NCI-H1048 (cell line): ENCODE results near the gene DCLK2.

Experiments used
- DNase-seq: peaks from one replicate; lab custom pipeline; 2025; lab: John Stamatoyannopoulos, UW

DCLK2 gene

DNA sequence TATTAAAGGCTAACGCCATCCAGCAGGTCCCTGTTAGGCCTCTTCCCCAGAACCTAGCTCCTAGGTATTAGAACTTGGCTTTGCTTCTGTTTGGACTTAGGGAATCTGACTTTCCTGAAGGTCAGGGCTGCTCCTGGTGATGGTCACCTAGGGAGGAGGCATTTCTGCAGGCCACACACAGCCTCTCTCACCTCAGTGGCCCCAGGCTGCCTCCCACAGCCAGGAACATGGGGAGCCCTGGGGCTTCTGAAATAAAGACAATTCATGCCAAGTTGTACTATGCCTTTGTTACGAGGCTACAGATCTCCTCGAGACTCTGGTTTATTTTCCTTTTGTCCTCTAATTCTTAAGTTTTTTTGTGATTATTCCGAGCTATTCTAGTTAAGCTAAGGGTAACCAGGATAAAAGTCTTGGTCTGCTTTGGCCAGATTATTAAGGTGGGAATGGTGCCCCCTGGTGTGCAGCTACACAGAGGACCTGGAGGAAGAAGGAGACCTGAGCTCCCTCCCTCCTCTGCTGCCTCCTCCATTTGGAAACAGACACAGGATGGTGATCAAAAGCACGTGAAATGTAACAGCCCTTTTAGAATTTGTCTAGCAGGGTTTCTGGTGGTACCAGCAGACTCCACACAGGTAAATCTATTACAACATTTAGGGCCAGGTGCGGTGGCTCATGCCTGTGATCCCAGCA lies 131.0 kb downstream of the DCLK2 start:
- DNase-seq, result peak; percentile 2

DNA sequence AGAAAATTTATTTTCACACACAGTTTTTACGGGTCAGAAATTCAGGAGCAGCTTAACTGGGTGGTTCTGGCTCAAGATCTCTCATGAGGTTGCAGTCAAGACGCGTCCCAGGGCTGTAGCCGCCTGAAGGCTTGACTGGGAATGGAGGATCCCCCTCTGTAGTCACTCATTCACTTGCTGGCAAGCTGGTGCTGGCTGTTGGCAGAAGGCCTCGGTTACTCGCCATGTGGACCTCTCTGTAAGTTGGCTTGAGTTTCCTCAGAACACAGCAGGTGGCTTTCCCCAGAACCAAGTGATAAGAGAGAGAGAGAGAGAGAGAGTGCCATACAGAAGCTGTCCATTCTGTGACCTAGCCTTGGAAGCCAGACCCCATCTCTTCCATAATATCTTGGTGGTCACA lies 132.8 kb downstream of the DCLK2 start:
- DNase-seq, result no peak

DNA sequence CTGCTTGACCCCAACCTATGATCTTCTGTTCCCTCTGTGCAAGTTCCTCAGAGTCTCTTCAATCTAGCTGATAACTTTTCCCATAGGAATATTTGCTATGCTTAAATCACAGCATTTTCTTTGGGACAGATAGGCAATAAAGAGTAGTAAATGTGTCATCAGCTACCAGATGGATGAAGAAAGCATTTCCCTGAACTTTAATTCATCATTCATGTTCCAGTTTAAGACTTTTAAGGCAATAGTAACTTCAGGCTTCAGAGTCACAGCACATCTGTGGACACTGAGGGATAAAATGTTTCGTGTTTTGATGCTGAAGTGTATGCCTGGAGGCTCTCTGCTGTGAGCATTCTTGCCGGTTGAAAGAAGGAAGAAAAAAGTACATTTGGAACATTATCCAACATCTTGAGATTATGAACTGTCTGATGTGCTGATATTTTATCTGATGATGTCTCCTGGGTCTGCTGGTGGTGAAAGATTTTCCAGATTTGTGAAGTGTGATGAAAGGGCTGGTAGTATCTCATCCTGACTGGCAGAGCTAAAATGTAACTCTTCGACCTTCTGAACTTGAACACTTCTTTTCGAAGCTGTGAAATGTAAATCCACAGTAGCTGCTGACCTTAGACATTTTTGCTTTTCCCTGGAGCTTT lies 133.7 kb downstream of the DCLK2 start:
- DNase-seq, result no peak

DNA sequence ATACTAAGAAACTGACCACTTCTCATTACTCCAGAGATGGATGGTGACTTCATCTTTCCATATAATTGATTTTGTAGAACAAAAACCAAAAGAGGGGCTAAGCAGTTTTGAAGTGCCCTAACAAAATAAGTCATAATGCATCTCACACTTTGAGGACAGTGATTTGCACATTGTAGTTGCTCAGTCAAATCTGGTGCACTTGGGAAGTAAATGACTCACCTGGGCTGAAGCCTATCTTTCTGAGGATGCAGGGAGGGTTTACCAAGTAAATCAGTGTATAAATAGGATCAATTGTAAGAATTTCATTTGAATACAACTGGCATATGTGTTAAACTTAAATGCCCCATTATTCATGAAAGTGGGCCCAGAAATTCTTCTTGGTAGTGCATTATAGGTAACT lies 134.2 kb downstream of the DCLK2 start:
- no peak for DNase-seq

DNA sequence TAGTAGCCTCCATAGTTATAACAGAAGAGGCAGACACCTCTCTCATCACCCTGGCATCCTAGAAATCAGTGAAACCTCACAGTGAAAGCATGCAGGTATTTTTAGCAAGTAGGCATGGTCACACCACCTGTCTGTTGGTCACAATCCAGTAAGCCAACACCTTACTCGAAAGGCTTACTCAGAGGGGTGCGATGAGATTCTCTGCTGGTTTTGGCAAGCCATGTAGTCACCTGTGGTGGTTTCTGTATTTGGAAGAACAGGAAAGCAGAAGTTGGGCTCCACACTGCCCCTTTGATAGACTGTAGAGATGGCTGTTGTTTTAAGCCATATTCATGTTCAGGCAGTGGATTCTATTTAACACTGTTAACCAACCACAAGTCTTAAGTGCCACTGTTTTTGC lies 134.7 kb downstream of the DCLK2 start:
- no peak for DNase-seq

DNA sequence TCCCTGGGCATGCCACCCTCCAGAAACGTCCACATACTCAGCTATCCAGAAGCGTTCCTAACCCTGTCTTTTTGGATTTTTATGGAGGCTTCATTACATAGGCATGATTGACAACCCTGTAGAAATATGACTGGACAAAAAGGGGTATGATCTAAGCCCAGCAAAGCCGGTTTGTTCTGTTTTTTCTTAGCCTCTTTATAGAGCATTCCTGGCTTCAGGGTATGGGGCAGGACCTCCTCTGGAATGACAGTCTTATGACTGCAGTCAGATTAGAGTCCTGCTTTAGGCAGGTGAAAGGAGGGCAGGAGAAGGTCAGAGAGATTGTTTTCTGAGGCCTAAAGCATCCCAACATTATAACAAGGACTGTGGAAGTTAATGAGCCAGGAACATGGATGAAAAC lies 137.4 kb downstream of the DCLK2 start:
- DNase-seq, result no peak

DNA sequence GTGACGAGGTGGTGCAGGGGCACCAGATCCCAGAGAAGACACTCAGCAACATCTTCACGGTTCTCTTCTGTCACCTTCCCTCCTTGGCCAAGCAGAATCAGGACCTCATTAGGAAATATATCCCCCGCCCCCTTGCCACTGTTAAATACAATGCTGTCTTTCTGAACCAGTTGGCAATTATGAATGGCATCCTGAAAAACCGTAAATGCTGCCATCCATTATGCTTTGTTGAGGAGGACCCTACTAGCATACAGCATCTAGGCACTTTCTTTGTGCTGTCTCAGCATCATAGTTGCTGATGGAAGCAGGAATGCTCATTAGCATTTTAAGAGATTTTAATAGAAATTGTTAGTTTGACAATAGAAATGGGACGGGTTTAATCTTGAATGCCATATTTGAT lies 138.5 kb downstream of the DCLK2 start:
- DNase-seq, result no peak

DNA sequence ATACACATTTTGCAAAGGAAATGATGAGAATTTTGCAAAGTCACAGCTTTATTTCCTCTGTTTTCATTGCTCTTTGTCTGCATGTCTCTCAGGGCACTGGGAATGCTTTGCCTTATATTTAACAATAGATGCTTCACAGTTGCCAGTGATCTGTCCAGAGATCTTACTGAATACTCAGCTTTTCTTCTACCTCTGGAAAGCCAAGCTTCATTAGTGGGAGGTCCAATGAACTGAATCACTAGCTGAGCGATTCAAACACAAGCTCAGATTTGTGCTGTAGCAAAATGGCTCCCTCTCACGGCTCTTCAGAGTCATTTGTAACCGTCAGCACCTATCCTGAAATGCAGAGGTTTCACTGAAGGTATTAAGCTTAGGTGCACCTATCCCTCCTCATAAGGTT lies 138.9 kb downstream of the DCLK2 start:
- no peak for DNase-seq

DNA sequence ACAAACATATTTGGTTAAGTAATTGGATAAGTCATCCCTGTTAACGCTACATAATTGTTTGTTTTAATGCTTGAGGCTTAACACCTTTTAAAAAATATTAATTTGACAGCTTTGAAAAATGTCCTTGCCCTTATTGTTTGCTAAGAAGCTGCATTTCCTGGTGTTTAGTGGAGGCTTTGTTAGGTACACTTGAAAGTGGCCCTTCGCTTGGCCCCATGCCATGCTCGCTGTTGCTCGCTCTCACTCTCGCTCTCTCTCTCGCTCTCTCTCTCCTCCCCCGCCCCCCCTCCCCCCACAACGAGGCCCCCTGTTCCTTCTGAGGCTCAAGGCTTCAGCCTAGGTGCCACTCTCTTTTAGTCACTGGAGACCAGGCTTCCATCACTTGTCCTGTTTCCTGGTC lies 139.6 kb downstream of the DCLK2 start:
- DNase-seq, result no peak

DNA sequence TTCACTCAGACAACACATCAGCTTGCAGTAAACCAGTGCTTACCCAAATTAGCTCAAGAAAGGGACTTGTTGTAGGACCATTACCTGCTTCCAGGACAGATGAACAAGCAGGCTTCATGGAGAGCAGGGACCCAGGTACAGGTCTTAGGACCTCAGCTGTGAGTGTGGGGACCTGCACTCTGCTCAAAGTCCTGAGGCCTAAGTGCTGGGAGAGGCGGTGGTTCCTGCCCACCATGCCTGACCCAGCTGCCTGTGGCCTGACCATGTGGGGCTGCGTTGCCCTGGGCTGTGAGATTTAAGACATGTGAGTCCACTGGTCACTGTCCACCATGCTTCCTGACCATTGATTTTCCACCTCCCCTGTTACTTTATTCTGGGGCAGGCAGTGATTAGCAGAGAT lies 140.2 kb downstream of the DCLK2 start:
- no peak for DNase-seq

DNA sequence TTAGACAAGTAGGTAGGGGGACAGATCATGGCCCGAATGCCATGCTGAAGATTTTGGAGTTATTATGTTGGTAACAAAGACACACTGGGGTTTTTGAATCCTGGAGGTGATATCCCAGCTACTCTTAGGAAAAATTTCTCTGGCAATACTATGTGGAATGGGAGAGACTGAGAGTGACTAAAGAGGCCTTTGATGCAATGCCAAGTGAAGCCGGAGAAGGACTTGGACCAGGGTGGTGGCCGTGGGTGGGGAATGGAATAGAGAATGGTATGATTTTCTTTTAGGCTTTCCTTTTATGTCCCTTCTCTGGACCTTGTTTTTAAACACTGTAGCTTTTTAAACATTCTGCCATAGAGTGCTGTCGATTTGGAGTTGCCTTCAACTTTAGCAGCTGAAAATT lies 141.6 kb downstream of the DCLK2 start:
- DNase-seq, result no peak

DNA sequence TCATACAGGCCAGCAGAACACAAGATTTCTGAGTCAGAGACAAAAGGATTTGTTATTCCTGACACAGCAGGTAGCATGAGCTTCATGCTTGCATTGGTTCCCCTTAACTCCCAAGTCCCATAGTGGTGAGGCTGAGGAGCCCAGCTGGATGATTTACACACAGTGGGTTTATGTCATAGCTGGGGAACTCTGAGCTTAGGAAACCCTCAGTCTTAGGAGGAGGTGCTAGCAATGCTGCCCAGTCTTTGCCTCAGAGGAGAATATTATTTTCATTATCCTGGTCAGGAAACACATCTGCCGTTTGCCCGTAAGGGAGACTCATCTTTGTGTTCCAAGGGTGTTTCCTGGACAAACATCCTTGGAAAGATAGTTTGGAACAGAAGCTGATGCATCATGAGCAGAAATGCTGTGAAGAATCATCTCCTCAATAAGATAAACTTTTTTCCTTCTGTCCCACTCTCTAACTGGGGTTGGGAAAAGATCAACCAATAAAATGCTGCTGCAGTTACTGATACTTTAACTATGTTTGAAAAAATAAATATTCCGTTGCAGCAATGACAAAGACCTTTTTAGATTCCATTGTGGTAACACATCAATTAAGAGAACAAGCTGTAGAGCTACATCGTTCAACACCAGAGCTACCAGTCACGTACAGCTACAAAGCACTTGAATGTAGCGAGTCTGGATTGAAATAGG lies 146.8 kb downstream of the DCLK2 start:
- no peak for DNase-seq

DNA sequence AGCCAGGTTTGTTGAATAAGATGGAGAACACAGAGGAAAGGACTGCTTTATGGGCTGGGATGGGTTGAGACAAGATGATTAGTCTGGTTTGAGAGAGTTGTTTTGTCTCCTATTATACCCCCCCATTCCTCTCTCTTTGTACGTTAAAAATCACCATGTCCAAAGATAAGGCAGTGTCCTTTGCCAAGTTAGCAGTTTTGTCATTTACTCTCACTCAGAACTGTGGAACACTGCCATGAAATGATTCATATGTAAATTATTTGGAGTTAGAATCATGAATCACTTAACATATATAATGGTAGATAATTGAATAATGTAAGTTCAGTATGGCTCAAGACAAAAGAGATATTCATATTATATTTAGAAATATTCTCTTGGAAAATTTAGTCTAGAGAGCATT lies 151.3 kb downstream of the DCLK2 start:
- peak; percentile 46 for DNase-seq

DNA sequence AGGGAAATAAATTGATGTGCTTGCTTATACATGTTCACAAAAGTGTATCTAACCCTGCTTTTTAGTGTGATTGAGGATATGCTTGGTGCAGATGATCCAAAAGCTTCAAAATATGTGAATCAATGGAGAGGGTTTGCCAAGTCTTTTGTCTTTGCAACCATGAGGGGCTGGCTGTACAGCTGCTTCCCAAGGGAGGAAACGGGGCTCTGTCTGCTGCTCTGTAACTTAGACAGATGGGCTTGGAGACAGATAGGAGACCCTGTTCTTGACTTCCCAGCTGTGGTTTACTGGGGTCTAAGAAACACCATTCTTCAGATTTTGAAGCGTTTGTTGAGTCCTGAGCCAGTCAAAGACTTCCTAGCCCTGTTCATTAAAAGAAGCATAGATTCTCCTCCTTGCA lies 152.3 kb downstream of the DCLK2 start:
- DNase-seq, result no peak

DNA sequence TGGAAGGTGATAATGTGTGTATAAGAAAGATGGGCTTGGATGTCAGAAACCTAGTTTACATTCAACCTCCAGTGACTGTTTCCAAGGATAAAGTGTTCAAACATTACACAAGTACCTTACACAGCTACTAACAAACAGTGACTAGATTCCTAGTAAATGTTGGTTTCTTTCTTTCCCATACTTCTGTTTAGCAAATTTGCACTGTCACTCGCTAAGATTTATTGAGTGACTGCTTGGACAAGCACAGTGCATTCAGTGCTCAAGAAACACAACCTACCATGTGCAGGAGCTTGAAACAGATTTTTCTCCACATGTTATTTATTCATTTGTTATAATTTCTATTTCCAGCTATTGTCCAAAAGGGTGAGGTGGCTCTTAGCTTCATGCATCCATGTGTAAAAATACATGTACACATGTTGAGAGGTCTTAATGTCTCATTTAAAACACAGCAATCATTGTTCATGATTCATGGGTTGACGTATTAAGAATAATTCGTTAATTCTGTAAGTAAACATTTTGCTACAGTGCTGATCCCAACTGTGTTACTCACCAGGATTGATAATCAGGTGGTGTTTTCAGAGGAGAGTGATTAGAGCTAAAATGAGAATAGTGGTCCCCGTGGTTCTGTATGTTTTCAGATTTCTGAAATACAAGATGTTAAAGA lies 153.0 kb downstream of the DCLK2 start:
- no peak for DNase-seq

DNA sequence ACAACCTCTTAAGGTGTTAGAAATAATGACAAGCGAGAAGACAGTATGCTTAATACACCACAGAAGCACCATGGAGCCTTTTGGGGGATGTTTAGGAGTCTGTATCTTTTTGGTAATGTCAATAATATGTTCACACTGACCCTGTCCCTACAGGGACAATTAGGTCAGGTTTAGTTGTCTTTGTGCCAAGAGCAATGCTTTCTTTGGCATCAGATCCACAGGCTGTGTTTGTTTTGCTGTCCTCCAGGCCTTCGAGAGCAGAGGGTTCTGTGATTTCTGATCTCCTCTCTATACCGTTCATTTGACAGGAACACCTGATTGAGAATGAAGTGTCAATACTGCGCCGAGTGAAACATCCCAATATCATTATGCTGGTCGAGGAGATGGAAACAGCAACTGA lies 153.8 kb downstream of the DCLK2 start:
- DNase-seq, result no peak

DNA sequence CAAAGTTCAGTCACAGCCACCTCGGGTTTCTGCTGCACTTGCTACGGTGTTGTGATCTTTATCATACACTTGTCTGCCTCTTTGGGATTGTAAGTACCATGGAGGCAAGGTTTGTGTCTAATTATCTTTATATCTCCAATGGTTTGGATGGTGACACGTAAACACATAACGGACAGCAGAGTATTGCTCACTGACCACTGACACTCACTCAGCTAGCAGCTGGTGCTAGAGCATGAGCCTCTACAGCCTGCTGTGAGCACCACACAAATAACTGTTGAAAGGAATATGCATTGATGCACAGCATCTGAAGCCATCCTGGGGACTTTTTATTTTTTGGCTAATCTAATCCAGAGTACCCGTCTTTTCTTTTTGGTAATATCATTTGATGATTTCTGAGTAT lies 156.0 kb downstream of the DCLK2 start:
- DNase-seq, result no peak

DNA sequence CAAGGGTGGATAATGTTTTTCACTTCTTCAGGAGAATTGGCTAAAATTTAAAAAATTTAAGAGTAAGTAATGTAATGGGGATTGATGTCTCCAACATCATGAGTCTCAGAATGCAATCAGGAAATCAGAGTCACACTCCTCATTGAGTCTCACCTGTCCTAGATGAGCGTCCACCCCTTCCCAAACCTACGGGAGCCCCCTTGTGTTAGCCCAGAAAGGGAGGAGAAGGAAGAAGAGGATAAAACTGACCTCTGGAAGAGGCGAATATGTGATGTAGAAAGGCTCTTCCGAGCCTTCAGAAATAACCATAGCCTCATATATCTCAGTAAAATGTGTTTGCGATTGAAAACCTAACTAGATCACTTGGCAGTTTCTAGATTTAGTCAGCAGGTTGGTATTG lies 157.1 kb downstream of the DCLK2 start:
- no peak for DNase-seq

DNA sequence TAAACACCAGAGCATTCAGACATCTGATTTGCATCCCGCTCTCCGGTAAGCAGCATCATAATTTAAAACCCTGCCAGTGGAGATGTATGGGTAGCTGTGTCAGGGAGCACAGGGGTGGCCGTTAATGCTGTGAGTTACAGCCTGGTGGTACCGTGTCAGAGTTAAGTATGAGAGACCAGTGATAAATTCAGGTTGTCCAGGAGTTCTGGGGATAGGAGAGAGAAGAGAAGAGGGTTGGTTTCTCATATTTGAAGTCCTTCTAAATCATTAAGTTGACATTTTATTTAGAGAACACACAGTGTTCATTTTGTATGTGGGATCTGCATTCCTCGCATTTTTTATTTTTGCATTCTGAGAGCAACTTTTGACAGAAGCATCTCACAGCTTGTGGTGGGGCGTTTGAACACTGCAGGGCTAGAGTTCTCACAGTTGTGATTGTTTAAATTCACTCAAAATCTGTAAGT lies 157.6 kb downstream of the DCLK2 start:
- DNase-seq, result peak; percentile 3

DNA sequence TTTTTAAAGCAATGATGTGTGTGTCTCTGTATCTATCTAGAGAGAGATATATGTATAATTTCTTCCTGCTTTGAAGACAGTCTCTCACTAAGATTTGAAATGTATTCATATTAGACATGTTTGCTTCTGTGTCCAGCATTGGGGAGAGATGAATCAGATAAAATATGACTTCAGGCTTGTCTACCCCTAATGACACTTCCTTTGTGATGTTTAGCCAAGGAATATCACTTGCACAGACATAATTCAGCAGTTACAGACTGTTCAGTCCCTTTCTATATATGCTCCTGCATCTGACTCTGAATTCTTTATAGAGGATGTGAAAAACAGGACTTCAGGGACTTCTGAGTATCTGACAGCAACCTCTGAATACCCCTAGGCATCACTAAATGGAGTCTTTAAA lies 158.4 kb downstream of the DCLK2 start:
- no peak for DNase-seq

DNA sequence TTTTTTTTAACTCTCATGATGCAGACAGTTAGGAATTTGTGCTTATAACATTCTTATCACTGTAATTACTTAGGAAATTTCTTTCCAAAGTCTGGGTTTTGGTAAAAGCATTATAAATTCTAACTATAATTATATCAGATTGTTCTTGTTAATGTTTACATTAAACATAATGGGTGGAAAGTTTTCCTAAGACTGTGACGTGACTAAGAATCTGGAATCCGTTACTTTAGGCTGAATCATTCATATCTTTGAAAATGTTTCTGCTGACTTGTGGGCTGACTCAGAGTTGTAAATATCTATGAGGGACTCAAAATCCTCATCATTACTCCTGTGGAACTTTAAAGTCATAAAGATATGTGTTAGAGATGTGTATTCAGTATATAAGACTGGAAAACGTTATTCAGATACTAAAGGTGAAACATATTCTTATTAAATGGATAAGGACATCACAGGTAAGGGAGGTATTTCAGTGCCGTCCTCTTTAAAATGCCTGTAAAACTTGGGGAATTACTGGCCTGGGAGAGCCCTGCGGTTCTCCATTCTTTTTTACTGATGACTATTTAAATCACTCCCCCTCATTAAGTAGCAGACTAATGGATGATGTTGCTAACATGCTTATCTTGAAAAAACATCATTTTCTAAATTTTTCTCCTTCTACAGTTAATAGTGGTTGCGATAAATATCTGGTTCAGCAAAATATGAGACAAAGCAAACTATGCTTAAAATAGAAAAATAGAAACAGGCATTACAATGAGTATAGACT lies 159.0 kb downstream of the DCLK2 start:
- no peak for DNase-seq

DNA sequence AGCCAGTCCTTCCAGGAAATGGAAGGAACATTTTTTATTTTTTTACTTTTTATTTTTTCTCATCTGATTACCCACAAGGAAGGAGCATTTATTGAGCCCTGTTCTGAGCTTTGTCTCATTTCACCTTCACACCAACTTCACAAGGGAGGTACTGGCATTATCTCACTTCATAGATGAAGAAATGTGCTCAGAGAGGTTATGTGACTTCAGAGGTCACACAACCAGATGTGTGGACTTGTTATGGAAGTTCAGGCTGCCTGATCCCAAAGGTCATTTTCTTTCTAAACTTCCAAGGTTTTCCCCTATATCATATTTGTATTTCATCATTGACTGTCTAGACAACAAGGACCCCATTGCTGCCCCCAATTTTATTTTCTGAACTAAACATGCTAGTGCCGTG lies 160.3 kb downstream of the DCLK2 start:
- no peak for DNase-seq
